ENCODE data around the gene TFDP1.
"Not testable (repeated sequence)": the region's sequence is repeated elsewhere in the genome, so short reads cannot be mapped to it uniquely, and the experiment has no call there.

TFDP1 gene

GRCh38 chr13:113620036-113620796 is 35.7 kb downstream of the TFDP1 start:
- DNase-seq: no peak

- DNase-seq: no peak
These were observed 36.5 kb downstream of the TFDP1 start for GRCh38 chr13:113621046-113621445.

- not testable (repeated sequence) for DNase-seq
These were observed 36.9 kb downstream of the TFDP1 start for GRCh38 chr13:113621498-113621897.

- not testable (repeated sequence) for DNase-seq
These were observed 37.5 kb downstream of the TFDP1 start for GRCh38 chr13:113621986-113622550.

- no peak for DNase-seq
These were observed 38.4 kb downstream of the TFDP1 start for GRCh38 chr13:113622791-113623490.

GRCh38 chr13:113623491-113624234 is 39.1 kb downstream of the TFDP1 start:
- DNase-seq: no peak

- DNase-seq: no peak
These were observed 39.7 kb downstream of the TFDP1 start for GRCh38 chr13:113624235-113624587.

GRCh38 chr13:113624640-113625304 is 40.2 kb downstream of the TFDP1 start:
- DNase-seq: not testable (repeated sequence)

- DNase-seq: no peak
These were observed 41.6 kb downstream of the TFDP1 start for GRCh38 chr13:113625965-113626721.

- DNase-seq: no peak
These were observed 42.6 kb downstream of the TFDP1 start for GRCh38 chr13:113627136-113627535.

GRCh38 chr13:113628291-113629270 is 44.0 kb downstream of the TFDP1 start:
- no peak for DNase-seq

- no peak for DNase-seq
These were observed 45.3 kb downstream of the TFDP1 start for GRCh38 chr13:113629866-113630265.

- DNase-seq: no peak
These were observed 45.7 kb downstream of the TFDP1 start for GRCh38 chr13:113630296-113630695.

GRCh38 chr13:113630804-113631203 is 46.3 kb downstream of the TFDP1 start:
- DNase-seq: no peak

- DNase-seq: no peak
These were observed 47.0 kb downstream of the TFDP1 start for GRCh38 chr13:113631341-113632095.

GRCh38 chr13:113632706-113633484 is 48.3 kb downstream of the TFDP1 start:
- no peak for DNase-seq

- DNase-seq: no peak
These were observed 48.9 kb downstream of the TFDP1 start for GRCh38 chr13:113633485-113633873.

- DNase-seq: no peak
These were observed 49.9 kb downstream of the TFDP1 start for GRCh38 chr13:113634279-113635047.

Data from activated CD4-positive, alpha-beta T cell treated with anti-CD3 and anti-CD28 coated beads, Interleukin-2, Interleukin-6, amounts not matched to agents 100 ng/mL and 50 ng/mL, durations not matched to agents 16 hours and 8 hours (primary cell).